GM19463 (cell line): ENCODE measurements around the gene PPP1R17.

Experiments
- ATAC-seq: cut with Tn5 transposase; IDR thresholded peaks from one replicate; pipeline ENCODE4 v1.9.1; 2021; ENCODE audit warnings: mild to moderate bottlenecking, moderate library complexity; ENCODE audit not compliant: unreplicated experiment

Gene PPP1R17

DNA sequence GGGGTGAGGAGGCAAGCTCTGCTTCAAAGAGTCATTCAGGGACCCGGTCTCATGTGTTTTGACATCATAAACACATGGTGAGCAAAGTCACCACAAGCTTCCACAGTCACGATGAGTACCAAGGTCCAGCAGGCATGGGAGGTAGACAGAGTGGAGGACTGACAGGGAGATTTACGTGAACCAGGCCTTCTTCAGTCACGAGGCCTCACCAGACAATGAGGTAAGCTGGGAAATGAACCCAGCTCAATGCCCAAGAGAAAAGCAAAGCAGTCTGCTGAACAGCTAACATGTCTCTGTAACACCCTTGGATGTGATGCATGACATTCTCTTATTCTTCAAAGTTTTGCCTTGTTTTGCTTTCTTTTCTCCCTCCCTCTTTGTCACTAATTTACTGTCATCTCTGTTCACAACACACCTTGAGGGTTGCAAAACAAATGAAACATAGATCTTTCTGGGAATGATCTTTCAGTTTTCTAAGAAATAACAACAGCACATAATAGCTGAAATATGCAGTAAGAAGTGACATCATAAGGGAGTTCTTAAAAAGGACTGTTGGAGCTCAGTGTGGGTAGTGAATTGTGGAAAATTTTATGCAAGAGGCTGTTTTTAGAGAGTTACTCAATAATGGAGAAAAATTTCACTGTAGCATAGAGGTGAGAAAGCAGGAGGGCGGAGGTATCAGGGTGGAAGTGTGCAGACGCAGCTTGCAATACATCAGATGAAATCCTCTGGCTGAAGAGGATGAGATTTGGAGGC lies 9.0 kb downstream of the PPP1R17 start:
- ATAC-seq = peak; percentile 65

DNA sequence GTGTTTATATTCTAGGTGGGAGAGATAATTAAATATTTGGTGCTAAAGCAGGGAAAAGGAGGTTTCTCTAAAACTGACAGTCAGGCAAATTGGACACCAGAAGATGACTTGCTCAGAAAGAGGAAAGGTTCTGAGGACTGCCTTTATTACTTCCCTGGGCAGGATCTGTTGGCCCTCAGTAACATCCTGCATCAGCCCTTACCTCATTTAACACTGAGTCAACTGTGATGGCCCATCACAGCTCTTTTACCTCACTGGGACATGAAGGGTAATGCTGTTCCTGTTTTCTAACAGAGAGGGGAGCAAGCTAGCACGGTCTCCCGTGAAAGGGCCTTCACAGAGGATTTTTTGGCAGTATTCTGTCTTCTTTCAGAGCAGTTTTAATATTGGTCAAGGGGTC lies 12.0 kb downstream of the PPP1R17 start:
- ATAC-seq = no peak

- ATAC-seq = no peak
These were observed 15.3 kb downstream of the PPP1R17 start for GRCh38 chr7:31702354-31702753.

GRCh38 chr7:31705377-31705776 lies 18.4 kb downstream of the PPP1R17 start:
- ATAC-seq = no peak

- no peak for ATAC-seq
These were observed 20.1 kb downstream of the PPP1R17 start for GRCh38 chr7:31707089-31707488.

DNA sequence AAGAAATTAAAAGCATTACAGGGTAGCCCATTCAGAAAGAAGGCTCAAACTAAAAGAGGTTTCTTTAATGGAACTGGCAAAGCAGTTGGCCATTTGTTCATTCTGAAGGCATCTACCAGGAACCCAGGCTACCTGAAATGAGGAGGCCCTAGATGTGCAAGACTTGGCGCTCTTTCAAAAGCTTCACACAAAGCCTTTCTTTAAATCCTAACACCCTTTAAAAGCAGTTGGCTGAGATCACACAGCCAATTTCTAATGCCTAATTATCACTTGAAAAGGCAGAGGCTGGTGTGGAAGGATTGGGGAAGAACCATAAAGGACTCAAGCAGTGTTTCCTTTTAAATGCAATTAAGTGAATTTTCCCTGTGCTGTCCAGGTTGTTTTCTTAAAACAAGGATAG lies 23.2 kb downstream of the PPP1R17 start:
- ATAC-seq = no peak

GRCh38 chr7:31716355-31716754 lies 29.3 kb downstream of the PPP1R17 start:
- ATAC-seq = no peak

- ATAC-seq = no peak
These were observed 33.4 kb downstream of the PPP1R17 start for GRCh38 chr7:31720366-31720765.

DNA sequence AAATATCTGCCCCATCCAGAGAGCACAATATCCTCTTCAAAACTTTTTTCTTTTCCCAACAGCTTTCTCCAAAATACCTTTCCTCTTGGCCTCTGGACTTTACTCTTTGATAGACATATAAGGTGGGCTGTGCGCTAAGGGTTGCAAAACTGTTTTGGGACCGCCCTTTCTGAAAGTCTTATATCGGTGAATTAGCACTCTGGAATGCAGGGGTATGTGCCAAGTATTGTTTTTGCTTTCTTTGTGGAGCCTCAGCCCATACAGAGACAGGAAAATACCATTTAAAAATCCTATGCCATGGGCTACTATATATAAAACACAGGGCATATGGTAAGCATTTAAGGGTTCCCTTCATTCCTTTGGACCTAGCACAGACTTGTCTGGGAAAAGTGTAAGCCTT lies 37.7 kb downstream of the PPP1R17 start:
- ATAC-seq = no peak

GRCh38 chr7:31729195-31729804 lies 42.3 kb downstream of the PPP1R17 start:
- ATAC-seq = no peak

DNA sequence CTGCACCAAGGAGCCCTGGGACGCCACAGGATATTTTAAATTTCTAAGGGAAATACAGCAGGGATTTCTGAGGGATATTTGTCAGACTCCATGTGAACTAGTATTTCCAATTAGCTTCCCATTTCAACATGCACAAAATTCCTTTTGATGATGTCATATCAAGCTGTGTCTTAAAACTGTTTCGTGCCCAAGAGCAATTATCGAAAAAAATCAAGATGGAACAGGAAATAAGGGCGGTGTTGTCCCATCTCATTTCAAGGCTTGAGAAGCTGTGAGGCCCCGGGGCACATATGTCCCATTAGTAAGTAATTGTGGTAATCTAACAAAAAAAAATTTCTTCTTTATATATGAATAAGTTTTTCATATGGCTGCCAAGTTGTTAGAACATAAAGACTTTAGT lies 47.4 kb downstream of the PPP1R17 start:
- ATAC-seq = no peak

GRCh38 chr7:31735991-31736982 lies 49.3 kb downstream of the PPP1R17 start:
- peak; percentile 53 for ATAC-seq

- no peak for ATAC-seq
These were observed 54.8 kb downstream of the PPP1R17 start for GRCh38 chr7:31741852-31742251.

GRCh38 chr7:31744294-31744874 lies 57.4 kb downstream of the PPP1R17 start:
- peak; percentile 67 for ATAC-seq

- ATAC-seq = no peak
These were observed 60.5 kb downstream of the PPP1R17 start for GRCh38 chr7:31747553-31747952.

- ATAC-seq = no peak
These were observed 61.1 kb downstream of the PPP1R17 start for GRCh38 chr7:31748084-31748483.

GRCh38 chr7:31751726-31752125 lies 64.7 kb downstream of the PPP1R17 start:
- ATAC-seq = no peak
